Epithelial cell of proximal tubule (primary cell): ENCODE results near the gene RAB11FIP3. TPM values are rescaled to one million over a fixed set of nuclear protein-coding genes. Genes with fewer than 3 reads are reported as not detected.

Source experiments
- DNase-seq: peaks from one replicate; pipeline ENCODE4 v3.0.0-alpha.2; 2011; ENCODE audit warnings: low read depth
- H3K4me3 ChIP-seq: 2 replicates; pipeline ENCODE4 v1.5.1; 2011; ENCODE audit warnings: low read depth, mild to moderate bottlenecking, low read length
- total RNA-seq: library from RNA; depleted of rRNA; stranded (reverse); fragments of >200 nt; gene quantifications from 2 replicates; pipeline ENCODE4 v1.2.3, GENCODE V29; 2015
- TF ChIP-seq, protein P1 (sequence below): conservative IDR thresholded peaks from 2 replicates; pipeline ENCODE4 v1.5.1; 2012; ENCODE audit warnings: low read depth, mild to moderate bottlenecking, low read length

Gene RAB11FIP3
- total RNA-seq, 1 donor from 2014 or later = 29.1 TPM

- no peak for DNase-seq
- TF ChIP-seq, protein P1, sequence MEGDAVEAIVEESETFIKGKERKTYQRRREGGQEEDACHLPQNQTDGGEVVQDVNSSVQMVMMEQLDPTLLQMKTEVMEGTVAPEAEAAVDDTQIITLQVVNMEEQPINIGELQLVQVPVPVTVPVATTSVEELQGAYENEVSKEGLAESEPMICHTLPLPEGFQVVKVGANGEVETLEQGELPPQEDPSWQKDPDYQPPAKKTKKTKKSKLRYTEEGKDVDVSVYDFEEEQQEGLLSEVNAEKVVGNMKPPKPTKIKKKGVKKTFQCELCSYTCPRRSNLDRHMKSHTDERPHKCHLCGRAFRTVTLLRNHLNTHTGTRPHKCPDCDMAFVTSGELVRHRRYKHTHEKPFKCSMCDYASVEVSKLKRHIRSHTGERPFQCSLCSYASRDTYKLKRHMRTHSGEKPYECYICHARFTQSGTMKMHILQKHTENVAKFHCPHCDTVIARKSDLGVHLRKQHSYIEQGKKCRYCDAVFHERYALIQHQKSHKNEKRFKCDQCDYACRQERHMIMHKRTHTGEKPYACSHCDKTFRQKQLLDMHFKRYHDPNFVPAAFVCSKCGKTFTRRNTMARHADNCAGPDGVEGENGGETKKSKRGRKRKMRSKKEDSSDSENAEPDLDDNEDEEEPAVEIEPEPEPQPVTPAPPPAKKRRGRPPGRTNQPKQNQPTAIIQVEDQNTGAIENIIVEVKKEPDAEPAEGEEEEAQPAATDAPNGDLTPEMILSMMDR = no peak
- no peak overlapping the region for H3K4me3 ChIP-seq
These were observed 83.7 kb downstream of the RAB11FIP3 start for GRCh38 chr16:508884-509736.

DNA sequence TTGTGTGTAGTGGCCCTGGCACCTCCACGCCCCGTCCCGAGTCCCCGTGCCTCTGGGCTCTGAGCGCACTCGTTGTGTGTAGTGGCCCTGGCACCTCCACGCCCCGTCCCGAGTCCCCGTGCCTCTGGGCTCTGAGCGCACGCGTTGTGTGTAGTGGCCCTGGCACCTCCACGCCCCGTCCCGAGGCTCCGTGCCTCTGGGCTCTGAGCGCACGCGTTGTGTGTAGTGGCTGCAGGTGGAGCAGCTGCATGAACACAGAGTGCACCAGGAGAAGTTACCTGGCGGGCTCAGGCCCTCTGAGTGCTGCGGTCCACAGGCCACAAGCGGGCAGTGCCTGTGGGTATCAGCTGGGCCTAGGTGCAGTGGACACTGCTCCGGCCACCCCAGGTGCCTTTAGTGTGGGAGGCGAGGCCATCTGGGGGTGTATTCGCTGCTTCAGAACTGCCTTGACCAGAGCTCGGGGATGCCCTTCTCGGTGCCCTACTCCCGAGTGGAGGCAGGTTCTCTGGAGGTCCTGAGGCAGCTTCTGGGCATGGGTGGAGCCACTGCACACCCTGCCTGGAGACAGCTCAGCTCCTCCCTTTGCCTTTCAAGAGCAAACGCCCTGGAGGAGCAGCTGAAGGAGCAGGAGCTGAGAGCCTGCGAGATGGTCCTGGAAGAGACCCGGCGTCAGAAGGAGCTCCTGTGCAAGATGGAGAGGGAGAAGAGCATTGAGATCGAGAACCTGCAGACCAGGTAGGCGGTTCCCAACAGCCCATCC, 84.8 kb downstream of the RAB11FIP3 start:
- no peak for DNase-seq
- no peak overlapping the region for H3K4me3 ChIP-seq
- TF ChIP-seq, protein P1 = no peak

DNA sequence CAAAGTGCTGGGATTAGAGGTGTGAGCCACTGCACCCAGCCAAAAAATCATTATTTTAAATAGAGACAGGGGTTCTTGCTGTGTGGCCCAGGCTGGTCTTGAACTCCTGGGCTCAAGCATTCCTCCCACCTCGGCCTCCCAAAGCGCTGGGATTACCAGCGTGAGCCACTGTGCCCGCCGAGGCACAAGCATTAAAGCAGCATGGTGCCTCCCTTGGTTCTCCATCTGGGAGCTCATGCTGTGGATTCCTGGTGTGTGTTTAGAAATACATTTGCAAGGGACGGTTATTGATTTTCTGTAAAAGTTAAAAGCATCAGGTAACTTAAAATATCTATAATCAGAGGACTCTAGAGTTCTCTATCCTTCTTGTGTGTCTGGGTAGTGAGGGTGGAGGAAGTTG, 87.4 kb downstream of the RAB11FIP3 start:
- H3K4me3 ChIP-seq = no peak overlapping the region
- DNase-seq = no peak
- TF ChIP-seq, protein P1 = no peak

- H3K4me3 ChIP-seq = no peak overlapping the region
- DNase-seq = no peak
- TF ChIP-seq, protein P1 = no peak
These were observed 88.5 kb downstream of the RAB11FIP3 start for GRCh38 chr16:513950-514349.

- TF ChIP-seq, protein P1 = no peak
- no peak for DNase-seq
- H3K4me3 ChIP-seq = no peak overlapping the region
These were observed 89.9 kb downstream of the RAB11FIP3 start for GRCh38 chr16:515175-515938.

DNA sequence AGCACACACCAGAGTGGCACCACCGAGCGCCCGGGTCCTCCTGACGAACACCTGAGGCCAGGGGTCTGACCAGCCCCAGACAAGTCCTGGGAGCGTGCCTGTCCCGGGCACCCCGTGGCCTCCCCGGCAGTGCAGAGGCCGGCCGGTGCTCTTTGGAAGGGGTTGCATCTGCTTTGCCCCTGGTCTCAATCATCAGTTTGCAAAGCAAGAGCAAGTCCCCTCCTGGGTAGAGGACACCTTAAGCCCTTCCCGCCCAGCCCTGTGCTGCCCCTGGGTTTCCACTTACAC, 90.4 kb downstream of the RAB11FIP3 start:
- DNase-seq = no peak
- H3K4me3 ChIP-seq = no peak overlapping the region
- TF ChIP-seq, protein P1 = no peak
